GM18870 (cell line): ENCODE measurements around the gene FBXO2.

Experiments
- ATAC-seq: cut with Tn5 transposase; IDR thresholded peaks from one replicate; pipeline ENCODE4 v1.9.1; 2021; ENCODE audit warnings: moderate library complexity; ENCODE audit not compliant: unreplicated experiment

FBXO2 gene

DNA sequence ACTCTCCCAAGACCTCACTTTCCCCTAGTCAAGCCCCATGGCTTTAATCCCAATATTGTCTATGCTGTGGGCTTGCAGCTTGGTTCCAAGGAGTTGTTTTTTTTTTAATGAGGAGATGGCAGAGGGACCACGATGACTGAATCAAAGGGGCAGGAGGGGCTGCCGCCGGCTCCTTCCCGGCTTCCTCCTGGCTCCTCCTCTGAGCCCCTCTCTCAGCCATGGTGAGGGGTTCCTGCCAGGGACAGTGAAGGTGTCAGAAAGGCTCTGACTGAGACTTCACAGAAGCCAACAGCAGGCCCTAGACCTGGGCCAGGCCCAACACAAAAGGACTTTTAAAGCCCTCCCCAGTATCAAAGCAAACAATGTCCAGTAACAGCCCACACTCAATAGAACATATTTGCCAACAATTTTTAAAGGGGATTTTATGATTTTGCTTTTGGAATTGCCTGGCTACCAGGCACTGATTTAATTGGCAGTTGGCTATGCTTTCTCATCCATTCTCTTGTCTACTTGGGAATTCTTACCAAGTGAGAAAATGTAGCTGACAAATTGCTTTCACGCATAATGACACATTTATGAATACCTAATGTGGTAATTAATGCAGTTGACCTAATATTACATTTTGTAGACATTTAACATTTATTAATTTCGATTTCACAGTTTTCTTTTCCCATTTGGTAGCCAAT, 54.2 kb downstream of the FBXO2 start:
- no peak for ATAC-seq

DNA sequence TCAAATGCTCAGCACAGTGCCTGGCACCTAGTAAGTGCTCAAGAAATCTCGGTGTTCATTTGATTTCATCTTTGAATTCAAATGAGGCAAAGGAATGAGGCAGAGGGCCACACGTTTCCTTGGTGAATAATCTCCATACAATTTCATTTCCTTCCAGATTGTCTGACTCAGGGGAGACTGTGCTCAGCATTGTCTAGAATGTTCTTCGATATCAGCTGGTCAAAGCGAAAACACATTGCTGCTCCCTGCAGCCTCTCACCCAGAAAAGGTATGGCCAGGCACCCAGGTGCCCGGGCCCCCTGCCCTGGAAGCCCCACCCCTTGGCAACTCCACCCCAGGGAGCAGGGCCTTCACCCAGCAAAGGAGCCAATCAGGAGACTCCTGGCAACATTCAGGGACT, 55.8 kb downstream of the FBXO2 start:
- no peak for ATAC-seq
